Smooth muscle cell (in vitro differentiated cells): ENCODE measurements around the gene TP53AIP1. TPM values are rescaled to one million over a fixed set of nuclear protein-coding genes. Genes with fewer than 3 reads are reported as not detected.

Experiments
- DNase-seq: peaks from one replicate; lab custom pipeline; 2025; ENCODE audit not compliant: unreplicated experiment; lab: John Stamatoyannopoulos, UW
- H2AFZ ChIP-seq: fragments of 200-600 bp; sonication (generic); 2 replicates; pipeline ENCODE4 v1.6.0; 2016; ENCODE audit warnings: antibody characterized with exemption, low read depth, mild to moderate bottlenecking
- H3F3A ChIP-seq: fragments of 200-600 bp; sonication (generic); 2 replicates; pipeline ENCODE4 v1.6.0; 2017; ENCODE audit warnings: antibody characterized with exemption, low read depth
- H3K27ac ChIP-seq: fragments of 200-600 bp; sonication (generic); 2 replicates; pipeline ENCODE4 v1.5.1; 2016; ENCODE audit warnings: low read depth, mild to moderate bottlenecking
- H3K27me3 ChIP-seq: fragments of 200-600 bp; sonication (generic); 2 replicates; pipeline ENCODE4 v1.6.1; 2016; ENCODE audit warnings: low read depth, mild to moderate bottlenecking
- H3K36me3 ChIP-seq: fragments of 200-600 bp; sonication (generic); 2 replicates; pipeline ENCODE4 v1.5.1; 2016; ENCODE audit warnings: low read depth
- H3K4me1 ChIP-seq: fragments of 200-600 bp; sonication (generic); 2 replicates; pipeline ENCODE4 v1.5.1; 2016; ENCODE audit warnings: low read depth
- H3K4me2 ChIP-seq: fragments of 200-600 bp; sonication (generic); 2 replicates; pipeline ENCODE4 v1.6.0; 2016; ENCODE audit warnings: mild to moderate bottlenecking
- H3K4me3 ChIP-seq: fragments of 200-600 bp; sonication (generic); 2 replicates; pipeline ENCODE4 v1.5.1; 2016; ENCODE audit warnings: mild to moderate bottlenecking
- H3K79me2 ChIP-seq: fragments of 200-600 bp; sonication (generic); 2 replicates; pipeline ENCODE4 v1.6.0; 2016; ENCODE audit warnings: low read depth, mild to moderate bottlenecking
- H3K9ac ChIP-seq: fragments of 200-600 bp; sonication (generic); 2 replicates; pipeline ENCODE4 v1.6.0; 2016; ENCODE audit warnings: low read depth
- H3K9me3 ChIP-seq: fragments of 200-600 bp; sonication (generic); replicated peaks from 2 replicates; pipeline ENCODE4 v1.5.1; 2016; ENCODE audit warnings: low read depth
- H4K20me1 ChIP-seq: fragments of 200-600 bp; sonication (generic); 2 replicates; pipeline ENCODE4 v1.6.0; 2016; ENCODE audit warnings: low read depth
- CTCF ChIP-seq: fragments of 200-600 bp; sonication (generic); IDR thresholded peaks from 2 replicates; pipeline ENCODE4 v1.5.1; 2017; ENCODE audit warnings: borderline replicate concordance, mild to moderate bottlenecking, antibody characterized with exemption; ENCODE audit not compliant: insufficient read depth, poor library complexity, severe bottlenecking
- WGBS: methylation state at CpG from one replicate; pipeline ENCODE4 v1.1.7; 2016; ENCODE audit warnings: low lambda C conversion rate; 5-methylcytosine and 5-hydroxymethylcytosine counted together
- polyA plus RNA-seq: library from polyadenylated mRNA; unstranded; fragments of >200 nt; fragmentation: Nextera tagmentation; extraction: Ambion mirVana; gene quantifications from 2 replicates; pipeline ENCODE4 v1.2.1, GENCODE V29; 2016
- total RNA-seq: library from RNA; depleted of rRNA; stranded (reverse); fragments of >200 nt; gene quantifications from 2 replicates; pipeline ENCODE4 v1.2.3, GENCODE V29; 2014

The TP53AIP1 gene
- total and polyA plus RNA-seq, 2 experiments from 2014 or later: 0.38 to 0.81 TPM

GRCh38 chr11:128908391-128909246 is 34.1 kb downstream of the TP53AIP1 start:
- 25% methylated on average over 12 of the region's 12 CpGs for WGBS
- Histone ChIP-seq H3F3A (peaks cover 13% of the 10 kb centered on the region), H3K9me3 (no peaks in the 10 kb centered on the region), H3K27me3 (peaks cover 12% of the 10 kb centered on the region), H3K27ac (peak overlapping the region; percentile 81), H3K9ac (no peak overlapping the region), H3K4me3 (no peak overlapping the region), H3K4me2 (peak overlapping the region; percentile 71), H2AFZ (no peak overlapping the region), H4K20me1 (no peaks in the 10 kb centered on the region), H3K4me1 (peaks cover 20% of the 10 kb centered on the region), H3K36me3 (no peaks in the 10 kb centered on the region), H3K79me2 (no peaks in the 10 kb centered on the region)
- no peak for DNase-seq
- TF ChIP-seq CTCF: no peak

- H3K27me3 ChIP-seq: peaks cover 7% of the 10 kb centered on the region
- no peak for DNase-seq
- no peak for TF ChIP-seq CTCF
- no peaks in the 10 kb centered on the region for H3K79me2 ChIP-seq
- H3F3A ChIP-seq: peaks cover 13% of the 10 kb centered on the region
- no peak overlapping the region for H3K9ac ChIP-seq
- no peak overlapping the region for H3K4me2 ChIP-seq
- no peak overlapping the region for H3K4me3 ChIP-seq
- no peaks in the 10 kb centered on the region for H3K9me3 ChIP-seq
- H3K36me3 ChIP-seq: no peaks in the 10 kb centered on the region
- peak overlapping the region; percentile 81 for H3K27ac ChIP-seq
- H4K20me1 ChIP-seq: no peaks in the 10 kb centered on the region
- 87% methylated on average over 4 of the region's 4 CpGs for WGBS
- H2AFZ ChIP-seq: no peak overlapping the region
- H3K4me1 ChIP-seq: peaks cover 31% of the 10 kb centered on the region
Measured at GRCh38 chr11:128907585-128907984, 35.1 kb downstream of the TP53AIP1 start.

- Histone ChIP-seq H3K9me3 (no peaks in the 10 kb centered on the region), H3K36me3 (no peaks in the 10 kb centered on the region), H3K79me2 (no peaks in the 10 kb centered on the region), H3K27ac (no peak overlapping the region), H3K27me3 (peaks cover 19% of the 10 kb centered on the region), H3K4me1 (peaks cover 34% of the 10 kb centered on the region), H3K4me2 (peak overlapping the region; percentile 93), H4K20me1 (no peaks in the 10 kb centered on the region), H3K9ac (no peak overlapping the region), H3K4me3 (peak overlapping the region; percentile 57), H2AFZ (no peak overlapping the region), H3F3A (peaks cover 13% of the 10 kb centered on the region)
- TF ChIP-seq CTCF: no peak
- 75% methylated on average over 8 of the region's 8 CpGs for WGBS
- no peak for DNase-seq
Measured at GRCh38 chr11:128906185-128907050, 36.3 kb downstream of the TP53AIP1 start.
